GM19467 (cell line): ENCODE measurements around the gene FAM240A.

Experiments
- ATAC-seq: cut with Tn5 transposase; IDR thresholded peaks from one replicate; pipeline ENCODE4 v1.9.1; 2021; ENCODE audit warnings: mild to moderate bottlenecking, moderate library complexity; ENCODE audit not compliant: unreplicated experiment

FAM240A gene

DNA sequence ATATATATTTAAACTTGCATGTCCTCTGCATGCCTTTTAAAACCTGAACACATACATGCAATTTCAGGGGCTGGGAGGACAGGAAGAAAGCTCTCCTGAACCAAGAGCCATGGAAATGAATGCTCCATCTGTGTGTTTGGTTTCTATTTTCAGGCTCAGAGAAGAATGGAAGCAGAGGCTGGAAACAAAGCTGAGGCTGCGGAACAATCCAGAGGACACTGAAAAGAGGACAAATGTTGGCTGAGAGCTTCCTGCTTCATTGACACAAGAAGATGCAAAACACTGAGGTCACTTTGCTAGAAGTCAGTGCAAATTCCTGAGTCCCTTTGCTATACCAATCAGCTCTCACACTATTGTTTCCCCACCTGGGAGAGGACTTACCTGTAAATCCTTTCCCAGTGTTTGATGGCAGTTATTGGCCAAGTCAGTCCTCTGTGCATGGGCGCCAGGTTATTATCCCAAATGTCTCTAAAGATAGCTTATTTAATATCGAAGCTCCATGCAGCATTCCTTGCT is 12.7 kb downstream of the FAM240A start:
- ATAC-seq = no peak

GRCh38 chr3:46626039-46626438 is 13.7 kb downstream of the FAM240A start:
- ATAC-seq = no peak

GRCh38 chr3:46627078-46627477 is 14.8 kb downstream of the FAM240A start:
- no peak for ATAC-seq

DNA sequence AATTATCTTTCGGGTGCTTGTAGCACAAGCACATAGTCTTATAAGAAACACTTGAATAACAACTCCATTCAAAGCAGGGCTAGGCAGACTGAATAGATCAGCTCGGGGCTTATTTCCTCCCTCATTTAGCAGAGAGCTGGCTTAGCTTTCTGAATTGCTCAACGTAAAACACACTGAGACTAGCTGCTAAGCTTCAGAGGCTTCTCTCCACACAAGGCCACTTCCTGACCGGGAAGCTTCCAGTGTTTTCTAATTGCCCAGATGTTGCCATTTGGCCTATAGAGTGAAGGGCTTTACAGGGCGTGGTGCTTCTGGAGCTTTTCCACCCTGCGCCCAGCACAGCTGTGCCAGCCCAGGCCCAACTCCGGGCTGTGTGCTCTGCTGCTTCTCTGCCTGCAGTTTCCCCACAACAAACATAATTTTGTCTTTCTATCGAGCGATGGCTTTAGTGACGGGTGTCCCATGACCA is 16.6 kb downstream of the FAM240A start:
- no peak for ATAC-seq

DNA sequence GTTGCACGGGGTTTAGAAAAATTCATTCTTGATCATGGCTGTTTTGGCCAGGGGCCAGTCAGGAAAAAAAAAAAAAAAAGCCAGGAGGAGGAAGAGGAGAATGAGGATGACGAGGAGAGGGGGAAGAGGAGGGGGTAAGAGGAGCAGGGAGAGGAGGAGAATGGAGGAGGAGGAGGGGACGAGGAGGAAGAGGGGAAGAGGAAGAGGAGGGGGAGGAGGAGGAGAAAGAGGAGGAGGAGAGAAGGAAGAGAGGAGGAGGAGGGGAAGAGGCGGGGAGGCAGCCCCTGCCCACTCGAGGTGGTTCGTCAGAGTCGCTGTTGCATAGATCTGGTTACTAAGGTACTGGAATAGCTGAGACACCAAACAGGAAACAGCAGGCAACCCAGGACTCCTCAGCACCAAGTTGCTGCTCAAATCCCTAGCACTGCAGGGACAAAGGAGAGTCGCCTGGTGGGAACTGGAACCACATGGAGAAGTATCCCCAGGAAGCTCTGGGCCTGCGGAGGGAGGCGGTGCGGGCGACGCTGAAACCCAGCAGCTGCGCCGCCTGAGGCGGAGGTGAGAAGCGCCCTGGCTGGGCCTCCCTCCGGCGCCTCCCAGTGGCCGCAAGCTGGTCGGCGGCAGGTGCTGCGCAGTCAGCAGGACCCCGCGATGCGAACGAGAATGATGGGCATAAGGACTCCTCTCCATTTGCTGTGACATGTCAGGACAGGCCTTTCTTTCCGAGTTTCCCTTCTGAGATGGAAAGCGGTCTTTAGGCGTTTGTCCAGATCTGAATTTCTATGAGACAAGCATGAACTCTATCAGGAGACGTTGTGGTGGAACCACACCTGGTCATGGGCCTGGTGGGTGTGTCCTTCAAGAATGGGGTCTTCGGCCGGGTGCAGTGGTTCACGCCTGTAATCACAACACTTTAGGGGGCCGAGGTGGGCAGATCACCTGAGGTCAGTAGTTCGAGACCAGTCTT is 17.5 kb downstream of the FAM240A start:
- peak; percentile 78 for ATAC-seq

- no peak for ATAC-seq
Observed at GRCh38 chr3:46632792-46633191, 20.5 kb downstream of the FAM240A start.

DNA sequence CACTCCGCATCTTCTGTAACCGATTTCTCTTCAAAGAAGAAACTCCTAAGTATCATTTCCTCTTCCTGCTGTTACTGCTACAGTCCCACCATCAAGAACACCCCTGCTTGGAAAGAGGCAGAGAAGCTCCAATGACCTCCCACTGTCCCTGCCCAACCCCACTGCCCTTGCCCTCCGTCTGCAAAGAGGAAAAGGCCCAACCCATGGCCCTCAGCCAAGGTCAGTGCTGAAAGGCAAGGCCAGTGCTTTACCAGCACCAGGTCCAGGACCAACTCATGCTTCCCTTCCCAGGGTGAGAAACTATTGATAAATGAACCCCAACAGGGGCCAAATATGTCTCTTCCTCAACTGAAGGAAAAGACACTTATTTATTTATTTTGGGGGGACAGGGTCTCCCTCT is 22.5 kb downstream of the FAM240A start:
- ATAC-seq = no peak

DNA sequence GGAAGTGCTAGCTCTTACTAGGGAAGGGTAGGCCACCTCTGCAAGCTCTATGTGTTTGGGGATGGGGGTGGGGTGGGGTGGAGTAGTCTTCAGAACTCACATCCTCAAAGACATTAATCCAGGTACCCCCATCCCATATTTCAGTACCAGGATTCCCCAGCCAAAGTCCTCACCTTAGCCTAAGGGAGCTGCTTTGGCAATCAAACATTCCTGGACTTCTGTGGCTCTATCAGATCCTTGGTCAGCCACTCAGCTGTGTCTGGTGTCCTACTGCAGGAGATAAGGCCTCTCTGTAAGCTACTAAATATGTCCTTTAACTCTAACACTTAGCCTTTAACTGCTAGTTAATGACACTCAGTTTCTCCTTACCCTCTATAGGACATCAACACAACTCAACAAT is 26.9 kb downstream of the FAM240A start:
- ATAC-seq = no peak

- no peak for ATAC-seq
Observed at GRCh38 chr3:46640927-46641326, 28.6 kb downstream of the FAM240A start.

- ATAC-seq = no peak
Observed at GRCh38 chr3:46642971-46643370, 30.6 kb downstream of the FAM240A start.

- no peak for ATAC-seq
Observed at GRCh38 chr3:46643701-46644100, 31.4 kb downstream of the FAM240A start.

DNA sequence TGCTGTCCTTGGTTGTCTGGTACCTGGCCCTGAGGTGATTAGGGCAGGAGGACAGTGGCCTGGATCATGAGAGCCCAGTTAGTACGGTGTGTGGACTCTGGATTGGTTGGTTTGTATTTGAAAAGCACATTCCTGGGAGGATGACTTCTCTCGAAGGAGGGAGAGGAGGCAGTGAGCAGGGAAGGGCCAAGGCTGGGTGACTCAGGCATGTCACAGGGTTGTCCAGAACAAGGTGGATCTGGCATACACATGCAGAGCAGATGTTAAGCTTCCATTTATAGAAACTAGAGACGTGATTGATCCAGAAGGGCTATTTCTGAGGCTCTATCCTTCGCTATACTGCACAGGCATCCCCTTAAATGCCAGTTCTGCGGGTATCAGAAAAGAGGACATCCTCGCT is 34.4 kb downstream of the FAM240A start:
- ATAC-seq = no peak

DNA sequence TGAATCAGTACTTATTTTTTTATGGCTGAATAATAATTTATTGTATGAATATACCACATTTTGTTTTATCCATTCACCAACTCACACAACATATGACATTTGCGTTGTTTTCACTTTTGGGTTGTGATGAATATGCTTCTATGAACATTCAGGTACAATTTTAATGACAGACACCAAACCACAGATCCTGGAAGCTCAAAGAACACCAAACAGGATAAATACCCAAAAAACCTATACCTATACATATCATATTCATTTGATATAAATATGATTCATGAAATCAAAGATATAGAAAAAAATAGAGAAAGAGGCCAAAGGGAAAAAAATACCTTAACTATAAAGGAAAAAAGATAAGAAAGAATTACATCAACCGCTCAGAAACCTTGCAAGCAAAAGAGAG is 35.8 kb downstream of the FAM240A start:
- no peak for ATAC-seq

DNA sequence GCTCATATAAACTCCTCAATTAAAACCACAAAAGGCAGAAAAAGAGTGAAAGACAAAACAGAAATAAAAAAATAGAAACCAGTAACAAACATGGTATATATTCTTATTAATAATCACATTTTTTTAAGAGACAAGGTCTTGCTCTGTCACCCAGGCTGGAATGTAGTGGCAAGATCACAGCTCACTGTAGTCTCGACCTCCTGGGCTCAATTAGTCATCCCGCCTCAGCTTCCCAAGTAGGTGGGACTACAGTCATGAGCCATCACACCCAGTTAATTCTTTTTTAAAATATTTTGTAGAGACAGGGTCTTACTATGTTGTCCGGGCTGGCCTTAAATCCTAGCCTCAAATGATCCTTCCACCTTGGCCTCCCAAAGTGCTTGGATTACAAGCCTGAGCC is 37.1 kb downstream of the FAM240A start:
- ATAC-seq = no peak

- ATAC-seq = no peak
Observed at GRCh38 chr3:46651084-46651483, 38.8 kb downstream of the FAM240A start.

DNA sequence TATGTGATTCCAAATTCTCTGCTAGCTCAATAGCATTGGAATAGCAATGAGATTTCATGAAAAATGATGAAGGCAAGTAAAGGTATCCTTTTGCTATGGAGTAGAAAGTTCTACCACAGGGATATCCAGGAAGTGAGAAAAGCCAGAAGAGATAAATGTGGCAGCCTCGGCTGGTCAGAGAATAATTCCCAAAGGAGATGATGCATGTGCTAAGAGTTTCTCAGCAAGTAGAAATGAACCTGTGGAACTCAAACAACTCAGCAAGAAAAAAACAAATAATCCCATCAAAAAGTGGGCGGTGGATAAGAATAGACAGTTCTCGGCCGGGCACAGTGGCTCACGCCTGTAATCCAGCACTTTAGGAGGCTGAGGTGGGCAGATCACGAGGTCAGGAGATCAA is 42.9 kb downstream of the FAM240A start:
- ATAC-seq = no peak

DNA sequence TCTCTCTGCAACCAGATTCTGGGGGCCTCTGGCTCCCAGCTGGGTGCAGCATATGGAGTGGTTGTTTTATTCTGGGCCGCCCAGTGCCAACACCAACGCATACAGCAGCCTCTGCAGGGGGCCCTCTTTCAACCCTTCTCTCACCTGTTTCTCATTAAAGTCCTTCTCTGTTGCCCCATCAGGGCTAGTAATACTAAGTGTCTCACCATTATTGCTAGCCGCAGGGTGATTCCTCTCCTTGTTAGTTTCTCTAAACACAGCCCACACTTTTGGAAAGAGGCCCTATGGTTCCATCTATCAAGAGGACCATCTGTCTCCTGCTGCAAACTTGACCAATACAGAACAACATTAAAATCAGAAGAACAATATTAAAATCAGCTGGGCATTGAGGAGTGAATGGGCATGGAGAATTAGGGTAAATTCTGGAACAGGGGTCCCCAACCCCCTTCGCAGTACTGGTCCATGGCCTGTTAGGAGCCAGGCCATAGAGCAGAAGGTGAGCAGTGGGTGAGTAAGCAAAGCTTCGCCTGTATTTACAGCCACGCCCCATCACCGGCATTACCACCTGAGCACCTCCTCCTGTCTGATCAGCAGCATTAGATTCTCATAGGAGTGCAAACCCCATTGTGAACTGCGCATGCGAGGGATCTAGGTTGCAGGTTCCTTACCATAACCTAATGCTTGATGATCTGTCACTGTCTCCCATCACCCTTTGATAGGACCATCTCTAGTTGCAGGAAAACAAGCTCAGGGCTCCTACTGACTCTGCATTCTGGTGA is 44.6 kb downstream of the FAM240A start:
- no peak for ATAC-seq

DNA sequence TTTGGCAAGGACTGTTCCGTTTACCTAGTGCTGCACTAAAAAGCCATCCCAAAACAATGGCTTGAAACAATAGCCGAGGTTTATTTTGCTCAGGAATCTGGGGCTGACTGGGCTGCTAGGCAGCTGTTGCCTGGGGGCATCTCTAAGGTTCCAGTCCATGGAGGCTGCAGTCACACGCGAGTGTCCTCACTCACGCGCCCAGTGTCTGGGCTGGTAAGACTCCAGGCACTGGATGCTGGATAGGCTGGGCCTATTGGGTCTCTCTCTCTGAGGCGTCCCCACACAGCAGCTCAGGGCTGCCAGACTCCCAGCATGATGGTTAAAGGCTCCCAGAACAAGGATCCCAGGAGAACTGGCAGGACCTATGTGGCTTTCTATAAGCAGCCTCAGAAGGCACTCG is 47.0 kb downstream of the FAM240A start:
- no peak for ATAC-seq

DNA sequence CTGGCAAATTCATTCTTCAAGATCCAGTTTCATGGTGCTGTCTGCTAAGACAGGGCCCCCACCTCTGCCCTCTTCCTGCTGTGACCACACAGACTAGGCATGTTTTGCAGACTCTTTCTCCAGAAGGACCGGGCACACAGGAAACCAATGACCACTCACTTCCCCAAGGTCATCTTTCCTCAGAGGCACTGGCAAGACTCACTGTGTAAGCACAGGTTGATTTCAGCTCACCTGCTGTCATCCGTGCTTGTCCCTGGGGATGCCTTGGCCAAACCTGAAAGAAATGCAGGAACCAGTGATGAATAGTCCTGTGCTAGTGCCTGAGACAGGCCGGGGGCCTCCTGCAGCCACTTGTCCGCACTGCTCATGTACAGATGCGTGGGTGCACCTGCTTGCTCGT is 47.7 kb downstream of the FAM240A start:
- no peak for ATAC-seq

DNA sequence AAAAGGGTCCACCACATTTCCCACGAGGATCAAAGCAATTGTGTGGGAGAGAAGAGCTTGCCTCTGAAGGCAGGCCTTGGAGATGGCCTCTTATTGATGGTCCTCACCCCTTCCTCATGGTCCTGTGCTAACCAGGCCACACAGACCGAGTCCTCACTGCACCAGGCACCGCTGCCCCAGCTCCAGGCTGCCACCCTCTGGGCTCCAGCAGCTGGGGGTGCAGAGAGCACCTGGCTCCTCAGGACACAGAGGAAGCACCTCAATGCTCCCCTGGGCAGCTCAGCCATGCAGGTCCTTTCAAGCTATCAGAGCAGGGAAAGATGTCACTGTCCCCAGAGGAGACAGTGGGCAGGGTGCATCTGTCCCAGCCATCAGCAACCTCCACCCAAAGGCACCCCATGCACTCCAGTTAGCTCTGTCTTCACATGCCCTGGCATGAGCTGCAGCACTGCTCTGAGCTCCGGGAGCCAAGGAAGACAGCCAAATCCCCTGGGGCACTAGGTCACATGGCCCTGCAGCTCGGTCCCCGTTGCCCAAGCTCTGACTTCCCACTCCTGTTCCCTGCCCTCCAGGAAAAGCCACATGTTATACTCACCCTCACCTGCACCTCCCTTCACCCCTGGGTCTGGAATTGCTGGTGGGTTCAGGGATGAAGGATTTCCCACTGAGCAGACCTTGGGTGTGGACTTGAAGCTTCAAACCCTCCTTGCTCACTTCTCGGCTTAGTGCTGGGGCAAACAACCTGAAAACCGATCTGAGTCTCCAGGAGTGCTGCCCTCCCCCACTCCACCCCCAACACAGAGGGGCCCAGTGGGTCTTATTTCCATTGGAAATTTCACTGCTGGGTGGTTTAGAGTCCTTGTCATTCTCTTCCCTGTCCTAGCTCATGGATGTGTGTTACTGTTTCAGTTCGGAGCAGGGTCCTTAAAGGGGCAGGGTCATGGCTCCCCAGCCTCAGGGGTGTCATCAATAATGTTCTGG is 48.5 kb downstream of the FAM240A start:
- no peak for ATAC-seq
